Measurements from ENCODE around the gene THYN1.
"Not testable (repeated sequence)": the region's sequence is repeated elsewhere in the genome, so short reads cannot be mapped to it uniquely, and the experiment has no call there.

THYN1 gene

DNA sequence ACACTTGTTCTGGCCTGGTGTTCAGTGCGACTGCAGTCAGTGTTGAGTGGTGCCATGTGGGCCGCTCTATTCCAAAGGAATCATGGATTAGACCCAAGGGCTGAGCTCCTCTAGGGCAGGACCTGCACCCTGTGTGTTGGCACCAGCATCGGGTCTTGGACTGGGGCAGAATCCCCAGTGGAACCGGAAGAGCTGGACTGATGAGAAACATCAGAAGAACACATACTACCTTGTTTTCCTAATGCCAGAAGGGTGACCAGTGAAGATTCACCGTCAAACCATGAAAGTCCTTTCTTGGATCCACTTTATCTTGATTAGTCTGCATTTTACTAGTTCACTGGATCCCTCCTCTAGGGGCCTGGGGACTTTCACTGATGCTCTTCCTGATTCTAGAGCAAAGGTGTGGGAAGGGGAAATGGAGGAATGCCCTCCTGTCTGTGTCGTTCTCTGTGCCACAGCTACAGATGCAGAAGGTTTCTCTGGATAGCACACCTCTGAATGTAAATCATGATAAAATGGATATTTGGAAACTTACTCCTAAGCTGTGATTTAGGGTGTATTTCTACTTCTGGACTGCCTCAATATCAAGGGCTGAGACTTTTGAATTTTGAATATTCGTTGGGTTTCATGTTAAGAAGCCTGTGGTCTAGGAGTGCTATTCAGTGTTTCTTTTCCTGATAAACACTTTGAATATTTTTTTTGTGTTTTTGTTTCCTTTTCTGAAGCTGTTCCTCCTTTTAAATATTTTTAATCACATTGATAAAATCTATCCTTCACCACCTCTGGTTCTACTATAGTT, 12.0 kb upstream of the THYN1 start:
- TF ChIP-seq, protein P1, sequence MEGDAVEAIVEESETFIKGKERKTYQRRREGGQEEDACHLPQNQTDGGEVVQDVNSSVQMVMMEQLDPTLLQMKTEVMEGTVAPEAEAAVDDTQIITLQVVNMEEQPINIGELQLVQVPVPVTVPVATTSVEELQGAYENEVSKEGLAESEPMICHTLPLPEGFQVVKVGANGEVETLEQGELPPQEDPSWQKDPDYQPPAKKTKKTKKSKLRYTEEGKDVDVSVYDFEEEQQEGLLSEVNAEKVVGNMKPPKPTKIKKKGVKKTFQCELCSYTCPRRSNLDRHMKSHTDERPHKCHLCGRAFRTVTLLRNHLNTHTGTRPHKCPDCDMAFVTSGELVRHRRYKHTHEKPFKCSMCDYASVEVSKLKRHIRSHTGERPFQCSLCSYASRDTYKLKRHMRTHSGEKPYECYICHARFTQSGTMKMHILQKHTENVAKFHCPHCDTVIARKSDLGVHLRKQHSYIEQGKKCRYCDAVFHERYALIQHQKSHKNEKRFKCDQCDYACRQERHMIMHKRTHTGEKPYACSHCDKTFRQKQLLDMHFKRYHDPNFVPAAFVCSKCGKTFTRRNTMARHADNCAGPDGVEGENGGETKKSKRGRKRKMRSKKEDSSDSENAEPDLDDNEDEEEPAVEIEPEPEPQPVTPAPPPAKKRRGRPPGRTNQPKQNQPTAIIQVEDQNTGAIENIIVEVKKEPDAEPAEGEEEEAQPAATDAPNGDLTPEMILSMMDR (IDR thresholded peaks at IDR 0.05; ENCODE audit: low read depth, low read length), result no peak
- no peak overlapping the region for H3K4me3 ChIP-seq (ENCODE audit: low read depth, low read length)

DNA sequence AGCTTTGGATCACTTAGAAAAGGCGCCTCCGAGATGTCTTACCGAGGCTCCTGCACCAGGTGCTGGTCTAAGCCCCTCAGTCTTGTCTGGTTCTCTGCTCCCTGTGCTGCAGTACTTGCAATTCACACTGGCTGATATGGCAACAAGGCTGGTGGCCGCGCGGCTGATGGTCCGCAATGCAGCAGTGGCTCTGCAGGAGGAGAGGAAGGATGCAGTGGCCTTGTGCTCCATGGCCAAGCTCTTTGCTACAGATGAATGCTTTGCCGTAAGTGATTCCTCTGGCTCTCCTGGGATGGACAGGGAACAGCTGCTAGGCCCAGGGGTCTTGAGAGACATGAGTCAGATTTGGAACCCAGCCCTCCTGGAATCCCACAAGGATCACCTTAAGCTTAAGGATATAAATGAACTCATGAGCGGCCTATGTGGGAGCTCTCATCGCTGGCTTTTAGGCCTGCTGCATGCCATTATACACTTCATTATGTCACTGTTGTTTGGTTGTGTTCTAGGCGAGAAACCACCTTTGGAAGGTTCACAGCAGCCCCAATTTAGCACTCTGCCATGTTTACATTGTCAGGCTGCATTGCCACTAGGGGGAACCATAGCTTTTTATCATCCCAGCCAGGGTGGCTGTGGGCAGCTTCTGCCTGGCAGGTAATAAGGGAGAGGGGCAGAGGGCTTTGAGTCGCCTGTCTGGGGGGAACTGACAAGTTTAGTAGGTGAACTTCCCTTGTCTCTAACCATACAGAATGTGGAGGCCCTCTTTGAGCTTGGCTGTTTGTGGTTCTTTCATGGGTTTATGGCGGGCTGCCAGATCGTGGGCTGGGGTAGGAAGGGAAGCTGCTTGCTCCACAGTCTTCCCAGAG, 8.7 kb upstream of the THYN1 start:
- no peak overlapping the region for H3K4me3 ChIP-seq (ENCODE audit: low read depth, low read length)
- TF ChIP-seq, protein P1 (IDR thresholded peaks at IDR 0.05; ENCODE audit: low read depth, low read length), result peak; percentile 39; the same call in 1 of the 2 replicates

DNA sequence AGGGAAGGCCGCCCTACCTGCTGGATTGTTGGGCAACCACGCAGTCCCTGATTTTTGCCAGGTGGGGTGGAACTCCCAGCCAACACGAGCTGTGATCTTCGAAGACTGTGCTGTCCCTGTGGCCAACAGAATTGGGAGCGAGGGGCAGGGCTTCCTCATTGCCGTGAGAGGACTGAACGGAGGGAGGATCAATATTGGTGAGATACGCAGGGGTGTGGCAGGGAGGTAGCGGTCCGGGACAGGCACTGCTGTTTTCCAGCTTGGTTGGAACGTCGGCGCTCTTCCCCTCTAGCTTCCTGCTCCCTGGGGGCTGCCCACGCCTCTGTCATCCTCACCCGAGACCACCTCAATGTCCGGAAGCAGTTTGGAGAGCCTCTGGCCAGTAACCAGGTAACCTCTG, 7.8 kb upstream of the THYN1 start:
- TF ChIP-seq, protein P1 (IDR thresholded peaks at IDR 0.05; ENCODE audit: low read depth, low read length), result no peak

DNA sequence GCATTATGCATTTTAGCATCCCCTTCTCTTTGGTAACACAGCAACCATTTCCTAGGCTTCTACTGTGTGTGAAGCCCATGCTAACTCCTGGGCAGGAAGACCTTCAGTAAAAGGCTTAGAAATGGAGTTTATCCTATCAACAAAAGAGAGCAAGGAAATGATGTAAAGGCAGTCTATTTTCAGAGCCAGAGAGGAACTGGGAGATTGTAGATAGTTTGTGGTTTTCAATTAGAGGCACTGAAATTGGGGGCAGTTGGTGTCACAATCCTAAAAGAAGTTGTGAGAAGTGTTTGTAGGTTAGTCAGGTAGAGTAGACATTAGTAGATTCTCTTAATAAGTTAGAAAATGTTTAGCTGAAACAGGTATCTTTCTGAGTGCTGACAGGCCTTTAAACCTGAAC, 7.4 kb upstream of the THYN1 start:
- TF ChIP-seq, protein P1 (IDR thresholded peaks at IDR 0.05; ENCODE audit: low read depth, low read length), result no peak
- no peak overlapping the region for H3K4me3 ChIP-seq (ENCODE audit: low read depth, low read length)

More for the DNA sequence above, 7.8 kb upstream of the THYN1 start:
- H3K4me3 ChIP-seq (ENCODE audit: low read depth, low read length), result no peak overlapping the region

DNA sequence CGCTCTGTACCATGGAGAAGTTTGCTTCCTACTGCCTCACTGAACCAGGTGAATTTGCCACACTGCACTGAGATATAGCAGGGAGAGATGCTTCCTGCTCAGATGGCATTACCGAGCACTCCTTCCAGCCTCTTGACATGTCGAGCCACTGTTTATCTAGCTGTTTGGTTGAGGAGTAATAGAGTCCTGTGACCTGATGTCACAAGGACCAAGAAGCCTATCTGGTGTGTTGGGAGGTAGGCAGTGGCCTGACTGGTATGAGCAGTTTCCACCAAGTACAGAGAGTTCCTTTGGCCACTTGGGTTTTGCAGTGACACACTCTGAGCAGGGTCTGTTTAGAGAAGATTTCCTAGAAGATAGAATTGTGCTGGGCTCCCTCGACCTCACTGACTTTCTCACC, 5.4 kb upstream of the THYN1 start:
- TF ChIP-seq, protein P1 (IDR thresholded peaks at IDR 0.05; ENCODE audit: low read depth, low read length), result no peak
- no peak overlapping the region for H3K4me3 ChIP-seq (ENCODE audit: low read depth, low read length)

DNA sequence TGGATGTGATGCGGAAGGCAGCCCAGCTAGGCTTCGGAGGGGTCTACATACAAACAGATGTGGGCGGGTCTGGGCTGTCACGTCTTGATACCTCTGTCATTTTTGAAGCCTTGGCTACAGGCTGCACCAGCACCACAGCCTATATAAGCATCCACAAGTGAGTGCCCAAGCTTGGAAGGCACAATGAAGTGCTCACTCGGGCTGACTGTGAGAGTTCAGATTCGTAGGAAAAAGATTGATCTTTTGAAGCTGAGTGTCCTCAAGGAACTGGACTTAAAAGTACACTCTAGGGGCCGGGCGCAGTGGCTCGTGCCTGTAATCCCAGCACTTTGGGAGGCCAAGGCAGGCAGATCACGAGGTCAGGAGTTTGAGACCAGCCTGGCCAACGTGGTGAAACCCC, 3.9 kb upstream of the THYN1 start:
- TF ChIP-seq, protein P1 (IDR thresholded peaks at IDR 0.05; ENCODE audit: low read depth, low read length), result no peak
- H3K4me3 ChIP-seq (ENCODE audit: low read depth, low read length), result no peak overlapping the region

DNA sequence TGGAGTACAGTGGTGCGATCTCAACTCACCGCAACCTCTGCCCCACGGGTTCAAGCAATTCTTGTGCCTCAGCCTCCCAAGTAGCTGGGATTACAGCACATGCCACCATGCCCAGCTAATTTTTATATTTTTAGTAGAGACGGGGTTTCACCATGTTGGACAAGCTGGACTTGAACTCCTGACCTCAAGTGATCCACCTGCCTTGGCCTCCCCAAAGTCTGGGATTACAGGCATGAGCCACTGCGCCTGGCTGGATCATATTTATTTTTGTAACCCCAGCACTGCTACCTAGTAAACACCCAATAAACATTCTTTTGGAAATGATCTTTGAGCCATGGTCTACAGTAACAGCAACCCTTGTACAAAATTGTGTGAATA, 2.0 kb upstream of the THYN1 start:
- not testable (repeated sequence) for H3K4me3 ChIP-seq (ENCODE audit: low read depth, low read length)
